Stimulated activated CD8-positive, alpha-beta memory T cell treated with anti-CD3 and anti-CD28 coated beads, Interleukin-2, amount 100 ng/mL, for 1 hour (primary cell): ENCODE data around the gene KRT13.

Experiments
- DNase-seq, 2 donors: peaks; one replicate each; pipeline ENCODE4 v3.0.0-alpha.2; 2020; ENCODE audit warnings: low read depth in 2 of 2

The KRT13 gene

DNA sequence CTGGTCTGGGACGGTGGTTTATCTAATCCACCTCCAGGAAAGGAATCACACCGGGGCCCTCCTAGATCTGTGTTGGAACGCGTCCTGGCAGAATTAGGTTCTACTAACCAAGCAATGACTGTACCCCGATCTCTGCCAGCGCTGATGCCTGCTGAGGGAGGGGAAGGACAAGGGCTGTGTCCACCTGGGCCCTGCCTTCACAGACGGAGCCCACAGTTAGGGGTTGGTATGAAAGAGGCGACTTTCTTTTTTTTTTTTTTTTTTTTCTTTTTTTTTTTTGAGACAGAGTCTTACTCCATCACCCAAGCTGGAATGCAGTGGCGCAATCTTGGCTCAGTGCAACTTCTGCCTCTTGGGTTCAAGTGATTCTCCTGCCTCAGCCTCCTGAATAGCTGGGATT is 32.6 kb upstream of the KRT13 start:
- no peak for DNase-seq

DNA sequence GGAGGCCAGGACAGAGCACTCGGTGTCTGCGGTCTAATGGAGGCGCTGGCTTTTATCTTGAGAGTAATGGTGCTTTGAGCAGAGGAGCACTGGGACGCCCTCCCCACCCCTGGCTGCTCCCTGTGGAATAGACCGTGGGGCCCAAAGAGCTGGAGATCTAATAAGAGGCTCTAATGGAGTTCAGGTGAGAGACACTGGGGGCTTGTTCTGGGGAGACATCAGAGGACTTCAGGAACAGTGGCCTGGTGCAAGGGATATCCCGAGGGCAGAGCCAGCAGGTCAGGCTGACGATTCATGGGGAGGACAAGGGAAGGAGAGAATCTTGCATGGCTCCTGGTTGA is 32.2 kb upstream of the KRT13 start:
- no peak for DNase-seq

DNA sequence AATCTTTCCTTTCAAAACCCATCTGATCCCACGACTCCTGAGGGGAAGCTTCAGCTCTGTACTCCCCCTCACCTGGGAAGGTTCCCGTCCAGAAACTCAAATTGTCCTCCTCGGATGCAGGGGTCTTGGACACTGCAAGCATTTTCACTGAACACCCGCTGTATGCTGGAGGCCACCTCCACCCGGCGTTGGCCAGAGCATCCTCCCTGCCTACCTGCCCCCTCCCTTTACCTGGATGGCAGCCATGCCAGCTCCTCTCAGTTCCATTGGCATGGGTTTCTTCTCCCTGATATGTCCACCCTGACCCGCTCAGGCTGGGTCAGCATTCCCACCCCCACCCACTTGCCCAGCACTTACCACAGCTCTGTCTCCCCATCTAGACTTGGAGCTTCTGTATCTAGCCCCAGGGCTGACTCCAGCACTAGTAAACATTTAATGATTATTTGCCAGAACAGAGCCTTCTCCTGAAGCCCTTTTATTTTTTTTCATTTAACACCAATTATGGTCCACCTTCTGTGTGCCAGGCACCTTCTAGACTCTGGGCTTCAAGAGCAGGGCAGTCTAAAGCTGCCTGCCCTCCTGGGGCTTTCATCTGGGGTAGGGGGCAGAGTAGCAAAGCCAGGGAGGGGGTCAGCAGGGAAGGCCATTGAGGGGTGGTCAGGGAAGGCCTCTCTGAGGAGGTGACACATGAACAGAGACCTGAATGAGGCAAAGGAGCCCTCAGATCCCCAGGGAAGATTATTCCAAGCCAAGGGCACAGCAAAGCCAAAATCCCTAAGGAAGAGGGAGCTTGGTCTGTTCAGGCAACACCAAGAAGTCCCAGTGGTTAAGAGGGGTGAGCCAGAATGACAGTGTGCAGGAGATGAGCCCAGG is 31.6 kb upstream of the KRT13 start:
- no peak for DNase-seq

DNA sequence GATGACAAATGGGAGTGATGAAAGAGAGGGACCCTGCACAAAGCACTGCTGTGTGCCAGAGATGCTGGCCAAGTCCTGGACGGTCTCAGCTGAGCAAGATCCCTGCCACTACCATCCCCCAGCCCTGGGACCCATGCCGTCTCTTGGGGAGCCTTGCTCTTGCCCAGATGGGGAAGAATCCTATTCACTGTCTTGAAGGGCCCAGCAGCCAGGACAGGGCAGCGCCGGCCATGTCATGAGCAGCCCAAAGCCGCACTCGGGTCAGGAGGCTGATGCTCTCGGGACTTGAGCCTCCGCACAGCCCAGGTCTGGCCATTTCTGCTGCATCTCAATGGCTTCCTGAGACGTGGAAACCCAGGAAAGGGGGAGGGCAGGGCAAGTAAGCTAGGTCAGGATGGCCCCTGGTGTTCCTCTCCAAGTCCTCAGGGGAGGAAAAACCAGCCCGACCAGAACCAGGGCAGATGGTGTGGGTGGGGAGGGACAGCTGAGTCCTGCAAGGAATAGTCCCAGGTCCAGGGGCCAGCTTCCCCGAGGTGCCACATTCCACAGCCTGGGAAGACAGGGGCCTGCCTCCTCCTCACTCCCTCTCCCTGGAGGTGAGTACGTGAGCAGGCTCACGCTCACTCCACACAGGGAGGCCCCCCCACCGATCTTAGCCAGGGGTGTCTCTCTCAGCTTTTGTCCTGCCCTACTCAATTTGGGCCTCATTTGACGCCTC is 30.5 kb upstream of the KRT13 start:
- DNase-seq, result no peak

DNA sequence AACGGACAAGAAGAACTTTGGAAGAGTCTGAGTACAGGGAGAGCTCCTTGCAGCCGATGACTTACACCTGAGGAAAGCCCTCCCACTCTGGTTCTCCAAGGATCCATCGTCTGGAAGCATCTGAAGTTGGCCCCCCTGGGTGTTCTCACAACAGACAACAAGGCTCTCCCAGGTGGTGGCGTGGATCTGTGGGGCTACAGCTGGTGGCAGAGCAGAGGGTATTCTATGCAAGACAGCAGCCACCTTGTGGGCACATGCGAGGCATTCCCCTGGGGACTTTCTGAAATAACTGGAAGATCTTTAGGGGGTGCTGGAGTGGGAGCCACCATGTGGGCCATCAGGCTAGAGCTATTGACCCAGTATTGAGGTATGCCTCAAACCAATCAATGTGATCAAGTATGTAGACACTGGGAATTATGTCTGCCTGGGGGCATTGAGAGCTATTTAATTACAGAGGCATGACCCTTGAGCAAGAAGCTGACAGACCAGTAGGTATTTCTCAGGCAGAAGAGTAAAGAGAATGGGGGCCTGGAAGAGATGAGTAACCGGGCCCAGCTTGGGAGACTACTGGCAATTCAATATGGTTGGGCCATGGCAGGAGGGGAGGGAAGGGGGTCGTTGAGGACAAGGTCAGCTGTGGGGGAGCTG is 29.6 kb upstream of the KRT13 start:
- DNase-seq, result no peak

DNA sequence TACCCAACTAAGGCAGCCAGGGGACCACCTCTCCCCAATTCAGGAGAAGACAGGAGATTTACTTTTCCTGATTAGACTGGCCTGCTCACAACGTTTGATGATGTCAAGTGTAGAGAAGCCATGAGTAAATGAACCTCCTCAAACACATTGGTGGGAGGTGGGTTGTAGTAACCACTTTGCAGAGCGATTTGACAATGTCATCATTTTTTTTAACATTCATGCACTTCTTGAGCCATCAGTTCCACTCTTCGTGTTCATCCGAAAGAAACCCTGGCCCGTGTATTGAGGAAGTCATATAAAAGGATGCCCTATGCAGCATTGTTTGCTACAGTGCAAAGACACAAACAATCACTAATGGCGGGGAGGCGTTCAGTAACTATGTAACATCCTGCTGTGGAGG is 28.2 kb upstream of the KRT13 start:
- no peak for DNase-seq

DNA sequence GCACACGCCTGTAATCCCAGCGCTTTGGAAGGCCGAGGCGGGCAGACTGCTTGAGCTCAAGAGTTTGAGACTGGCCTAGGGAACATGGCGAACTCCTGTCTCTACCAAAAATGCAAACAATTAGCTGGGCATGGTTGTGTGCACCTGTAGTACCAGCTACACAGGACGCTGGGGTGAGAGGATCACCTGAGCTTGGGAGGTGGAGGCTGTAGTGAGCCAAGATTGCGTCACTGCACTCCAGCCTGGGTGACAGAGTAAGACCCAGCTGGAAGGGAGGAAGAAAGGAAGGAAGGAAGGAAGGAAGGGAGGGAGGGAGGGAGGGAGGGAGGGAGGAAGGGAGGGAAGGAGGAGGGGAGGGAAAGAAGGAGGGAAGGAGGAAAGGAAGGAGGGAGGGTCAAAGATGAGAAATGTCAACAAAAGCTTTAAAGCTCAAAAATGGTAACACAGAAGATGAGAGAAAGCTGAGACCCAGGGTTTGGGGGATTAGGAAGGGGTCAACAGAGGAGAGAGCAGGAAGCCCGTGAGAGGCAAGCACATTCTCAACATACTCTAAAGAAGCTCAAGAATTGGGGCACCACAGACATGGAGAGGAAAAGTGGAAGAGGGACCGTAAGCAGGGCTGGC is 27.6 kb upstream of the KRT13 start:
- no peak for DNase-seq

DNA sequence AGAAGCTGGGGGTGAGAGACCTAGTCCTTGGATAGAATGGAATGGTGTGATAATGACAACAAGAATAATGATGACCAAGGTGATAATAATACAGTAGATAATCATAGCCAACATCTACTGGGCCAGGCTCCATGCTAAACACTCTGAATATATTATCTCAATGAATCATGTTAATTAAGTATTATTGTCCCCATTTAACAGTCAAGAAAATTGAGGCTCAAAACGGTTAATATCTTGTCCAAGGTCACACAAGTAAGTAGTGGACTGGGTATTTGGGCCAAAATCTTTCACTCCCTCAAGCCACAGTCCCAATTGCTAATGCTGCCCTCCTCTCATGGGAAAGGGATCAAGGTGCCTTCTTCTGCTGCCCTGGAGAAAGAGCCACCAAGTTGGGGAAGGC is 26.6 kb upstream of the KRT13 start:
- DNase-seq, result no peak

DNA sequence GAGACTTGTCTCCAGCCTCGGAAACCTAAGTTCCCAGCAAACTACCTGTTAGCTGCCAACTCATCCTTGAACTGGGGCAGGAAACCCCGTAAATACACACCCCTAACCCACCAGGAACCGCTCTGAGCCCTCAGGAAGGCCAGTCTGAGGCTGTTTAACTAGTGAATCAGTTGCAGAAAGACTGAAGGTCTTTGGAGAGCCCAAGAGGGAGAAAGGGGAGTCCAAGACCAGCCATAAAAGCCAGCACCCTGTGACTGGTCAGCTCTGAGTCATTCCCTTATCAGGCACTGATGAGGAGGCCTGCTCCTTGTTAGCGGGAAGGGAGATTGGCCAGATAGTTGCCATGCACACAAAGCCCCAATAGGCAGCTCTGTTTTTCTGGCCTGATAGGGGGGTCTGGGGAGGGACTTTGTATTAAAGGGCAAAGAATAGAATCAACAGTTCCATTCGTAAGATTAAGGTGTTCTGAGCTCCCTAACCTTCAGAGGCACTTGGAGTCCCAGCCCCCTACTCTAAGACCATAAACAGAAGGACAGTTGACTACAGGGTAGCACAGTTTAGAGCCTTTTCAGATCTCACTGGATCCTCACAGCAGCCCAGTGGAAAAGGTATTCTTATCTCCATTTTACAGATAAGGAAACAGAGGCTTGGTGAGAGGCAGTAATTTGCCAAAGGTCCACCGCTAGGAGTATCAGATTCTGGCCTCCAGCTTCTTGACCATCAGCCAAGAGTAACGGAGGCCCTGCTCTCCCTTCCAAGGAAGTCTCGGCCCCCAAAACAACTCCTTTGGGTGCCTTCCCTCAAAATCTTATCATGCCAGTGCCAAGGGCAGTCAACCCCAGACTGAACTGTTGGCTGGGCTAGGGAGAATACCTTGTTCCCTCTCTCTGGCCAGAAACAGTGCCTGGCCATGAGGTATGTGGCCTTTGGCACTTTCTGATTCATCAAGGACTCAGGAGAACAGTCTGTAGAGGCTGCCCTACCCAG is 24.9 kb upstream of the KRT13 start:
- DNase-seq, result no peak

DNA sequence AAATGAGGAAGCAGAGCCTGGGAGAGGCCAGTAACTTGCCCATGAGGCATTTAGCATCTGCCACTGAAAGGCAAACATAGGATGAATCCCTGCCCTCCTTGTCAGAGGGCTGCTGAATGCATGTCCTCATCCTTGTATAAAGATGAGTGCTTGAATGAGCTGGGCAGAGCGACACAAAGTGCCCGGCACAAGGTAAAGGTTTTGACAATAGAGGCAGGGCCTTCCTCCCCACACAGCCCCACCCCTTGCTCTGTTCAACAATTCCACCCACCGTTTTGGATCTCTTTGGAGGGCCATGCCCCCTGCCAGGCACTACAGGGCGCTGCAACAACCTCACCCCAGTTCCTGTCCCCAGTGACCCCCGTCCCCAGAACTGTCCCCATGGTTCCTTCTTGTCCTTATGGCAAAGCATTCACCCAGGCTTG is 24.1 kb upstream of the KRT13 start:
- DNase-seq, result no peak

DNA sequence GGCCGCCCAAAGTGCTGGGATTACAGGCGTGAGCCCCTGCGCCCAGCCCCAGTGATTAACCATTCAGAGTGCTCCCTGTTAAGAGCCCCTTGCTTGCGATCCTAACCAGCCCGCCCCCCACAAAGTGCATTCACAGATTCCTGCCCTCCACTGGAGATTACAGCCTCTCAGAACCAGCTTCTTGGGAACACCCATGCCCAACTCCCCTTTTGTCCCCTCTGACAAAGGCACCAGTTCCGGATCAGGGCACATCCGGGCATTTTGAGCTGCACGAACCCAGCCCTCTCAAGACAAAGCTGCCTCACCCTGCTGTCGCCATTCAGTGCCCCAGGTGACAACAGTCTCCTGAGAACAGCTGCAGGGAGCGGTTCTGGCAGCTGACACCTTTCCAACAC is 23.5 kb upstream of the KRT13 start:
- DNase-seq, result no peak

DNA sequence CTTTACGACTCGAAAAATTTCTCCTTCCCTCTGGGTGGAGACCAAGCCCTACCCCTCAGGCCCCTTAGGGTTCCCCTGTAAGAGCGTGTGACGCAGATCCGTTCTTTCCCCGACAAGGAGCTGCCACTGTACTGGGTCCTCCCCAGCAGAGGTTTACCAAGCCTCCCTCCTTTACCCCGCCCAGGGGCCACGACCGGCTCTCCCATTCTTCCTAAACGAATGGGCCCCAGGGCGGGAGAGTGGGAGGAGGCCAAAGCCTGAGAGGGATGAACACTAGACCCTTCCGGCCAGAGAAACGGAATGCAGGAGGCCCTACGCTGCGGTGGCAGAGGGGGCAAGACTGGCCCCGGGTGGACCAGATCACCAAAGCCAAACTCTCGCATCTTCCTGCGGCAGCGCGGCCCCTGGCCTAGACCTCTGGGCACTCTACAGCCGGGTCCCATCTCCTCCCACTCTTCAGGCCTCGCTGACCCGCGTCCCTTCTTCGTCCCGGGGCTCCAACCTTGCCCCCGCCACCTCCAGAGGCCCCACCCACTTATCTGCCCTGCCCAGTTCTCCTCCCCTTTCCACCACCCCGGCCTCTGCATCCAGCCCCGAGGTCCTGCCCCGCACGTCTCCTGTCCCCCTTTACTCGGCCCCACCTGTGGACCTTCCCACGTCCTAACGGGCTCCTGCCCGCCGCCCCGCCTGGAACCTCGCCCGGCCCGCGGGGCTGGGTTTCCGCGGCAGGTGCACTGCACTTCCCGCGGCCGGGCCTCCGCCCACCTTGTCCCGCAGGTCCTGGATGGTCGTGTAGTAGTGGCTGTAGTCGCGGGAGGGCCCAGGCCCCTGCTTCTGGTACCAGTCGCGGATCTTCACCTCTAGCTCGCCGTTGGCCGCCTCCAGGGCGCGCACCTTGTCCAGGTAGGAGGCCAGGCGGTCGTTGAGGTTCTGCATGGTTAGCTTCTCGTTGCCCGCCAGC is 21.9 kb upstream of the KRT13 start:
- no peak for DNase-seq

DNA sequence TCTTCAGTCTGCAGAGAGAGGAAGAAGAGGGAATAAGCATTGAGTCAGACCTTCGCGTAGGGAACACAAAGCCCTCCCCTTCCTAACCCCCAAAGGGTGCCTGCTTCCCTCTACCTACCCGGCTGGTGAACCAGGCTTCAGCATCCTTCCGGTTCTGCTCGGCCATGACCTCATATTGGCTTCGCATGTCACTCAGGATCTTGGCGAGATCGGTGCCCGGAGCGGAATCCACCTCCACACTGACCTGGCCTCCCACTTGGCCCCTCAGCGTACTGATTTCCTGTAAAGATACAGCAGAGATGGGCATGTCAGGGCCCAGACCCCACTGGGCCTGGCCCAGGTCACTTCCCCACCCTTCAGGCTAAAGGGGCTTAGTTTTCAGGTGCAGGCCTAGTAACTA is 18.8 kb upstream of the KRT13 start:
- no peak for DNase-seq

DNA sequence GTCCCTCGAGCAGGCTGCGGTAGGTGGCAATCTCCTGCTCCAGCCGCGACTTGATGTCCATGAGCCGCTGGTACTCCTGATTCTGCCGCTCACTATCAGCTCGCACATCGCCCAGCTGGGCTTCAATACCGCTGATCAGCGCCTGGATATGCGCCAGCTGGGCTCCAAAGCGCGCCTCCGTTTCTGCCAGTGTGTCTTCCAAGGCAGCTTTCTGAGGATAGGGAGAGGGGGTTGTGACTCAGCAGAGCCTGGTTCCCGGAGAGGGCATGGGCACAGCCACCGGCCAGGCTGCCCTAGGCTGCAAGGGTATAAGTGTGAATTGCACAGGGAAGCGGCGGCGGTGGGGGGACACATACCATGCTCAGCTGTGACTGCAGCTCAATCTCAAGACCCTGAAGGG is 18.4 kb upstream of the KRT13 start:
- no peak for DNase-seq

DNA sequence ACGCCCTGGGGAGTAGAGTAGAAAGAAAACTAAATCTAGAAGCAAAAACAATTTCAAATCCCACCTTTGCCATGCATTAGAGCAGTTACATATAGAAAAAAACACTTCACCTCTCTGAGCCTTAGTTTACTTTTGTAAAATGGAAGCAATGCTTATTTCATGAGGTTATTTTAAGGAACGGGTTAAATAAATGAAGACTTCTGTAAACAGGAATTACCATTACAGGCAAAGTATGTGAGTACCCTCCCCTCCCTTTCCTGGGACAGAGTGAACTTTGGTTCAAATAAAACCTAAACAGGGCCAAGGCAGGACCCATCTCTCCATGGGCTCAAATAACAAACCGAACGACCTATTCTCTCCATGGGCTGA is 17.8 kb upstream of the KRT13 start:
- DNase-seq, result no peak

DNA sequence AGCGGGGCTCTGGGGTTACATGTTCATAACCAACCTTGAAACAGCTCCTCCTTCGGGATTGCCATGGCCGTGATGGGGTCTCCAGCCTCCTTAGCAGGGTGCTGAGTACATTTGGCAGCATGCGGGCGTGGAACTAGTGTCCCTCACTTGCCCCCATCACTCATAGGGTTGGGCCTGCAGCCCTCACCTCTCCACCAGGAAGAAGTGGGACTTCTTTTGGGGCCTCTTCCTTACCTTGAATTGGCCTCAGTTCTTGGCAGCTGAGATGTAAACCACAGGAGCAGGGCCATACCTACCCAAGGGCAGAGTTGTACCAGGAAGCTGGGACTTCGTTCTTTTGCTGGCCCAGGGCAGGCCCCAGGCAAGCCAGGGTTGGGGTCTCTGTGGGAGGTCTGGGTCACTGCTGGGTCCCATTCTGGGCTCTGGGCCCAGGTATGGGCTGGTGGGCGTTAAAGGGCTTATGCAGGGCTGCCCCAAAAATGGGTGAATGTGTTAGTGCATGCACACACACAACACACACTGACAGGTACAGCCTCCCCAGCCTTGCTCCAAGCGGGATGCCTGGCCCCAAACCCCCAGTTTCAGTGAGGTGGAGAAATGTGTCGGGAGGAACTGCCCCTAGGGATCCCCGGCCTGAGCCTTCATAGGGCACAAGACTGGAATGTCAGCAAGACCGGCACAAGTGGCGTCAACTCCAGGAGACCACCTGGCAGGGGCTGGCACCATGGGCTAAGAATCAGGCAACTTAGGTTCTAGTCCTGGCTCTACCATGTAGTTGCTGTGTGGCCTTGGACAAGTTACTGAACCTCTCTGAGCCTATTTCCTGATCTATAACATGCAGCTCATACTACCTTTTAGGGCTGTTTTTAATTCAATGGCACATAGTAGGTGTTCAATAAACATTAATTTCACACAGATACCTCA is 17.2 kb upstream of the KRT13 start:
- no peak for DNase-seq

DNA sequence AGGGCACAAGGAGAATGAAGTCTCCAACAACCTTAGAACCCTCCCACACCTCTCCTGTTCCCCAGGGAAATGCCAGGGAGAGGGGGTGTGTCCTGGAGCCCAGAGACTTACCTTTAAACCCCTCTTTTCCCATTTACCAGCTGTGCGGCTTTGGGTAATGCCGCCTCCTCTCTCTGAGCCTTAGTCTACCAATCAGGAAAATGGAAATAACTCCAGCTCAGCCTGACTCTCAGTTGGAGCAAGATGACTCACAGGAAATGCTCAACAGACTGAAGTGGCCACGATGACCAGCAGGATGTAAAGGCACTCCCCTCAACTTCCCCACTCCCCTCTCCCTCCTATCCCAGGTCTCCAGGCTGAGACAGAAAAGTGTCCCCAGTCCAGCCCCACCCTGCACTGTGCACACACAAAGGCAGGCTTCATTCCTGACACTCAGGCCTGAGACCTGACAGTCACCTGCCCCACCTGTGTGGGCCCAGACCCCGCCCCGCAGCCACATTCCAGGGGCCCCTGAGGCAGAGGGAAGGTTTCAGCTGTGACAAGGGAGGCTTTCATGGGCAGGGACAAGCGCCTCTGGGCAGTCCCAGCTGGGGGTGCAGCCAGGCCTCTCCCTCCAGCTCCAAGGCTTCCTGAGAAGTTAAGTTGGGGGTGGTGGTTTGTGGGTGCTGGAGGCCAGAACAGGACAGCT is 16.3 kb upstream of the KRT13 start:
- DNase-seq, result no peak

DNA sequence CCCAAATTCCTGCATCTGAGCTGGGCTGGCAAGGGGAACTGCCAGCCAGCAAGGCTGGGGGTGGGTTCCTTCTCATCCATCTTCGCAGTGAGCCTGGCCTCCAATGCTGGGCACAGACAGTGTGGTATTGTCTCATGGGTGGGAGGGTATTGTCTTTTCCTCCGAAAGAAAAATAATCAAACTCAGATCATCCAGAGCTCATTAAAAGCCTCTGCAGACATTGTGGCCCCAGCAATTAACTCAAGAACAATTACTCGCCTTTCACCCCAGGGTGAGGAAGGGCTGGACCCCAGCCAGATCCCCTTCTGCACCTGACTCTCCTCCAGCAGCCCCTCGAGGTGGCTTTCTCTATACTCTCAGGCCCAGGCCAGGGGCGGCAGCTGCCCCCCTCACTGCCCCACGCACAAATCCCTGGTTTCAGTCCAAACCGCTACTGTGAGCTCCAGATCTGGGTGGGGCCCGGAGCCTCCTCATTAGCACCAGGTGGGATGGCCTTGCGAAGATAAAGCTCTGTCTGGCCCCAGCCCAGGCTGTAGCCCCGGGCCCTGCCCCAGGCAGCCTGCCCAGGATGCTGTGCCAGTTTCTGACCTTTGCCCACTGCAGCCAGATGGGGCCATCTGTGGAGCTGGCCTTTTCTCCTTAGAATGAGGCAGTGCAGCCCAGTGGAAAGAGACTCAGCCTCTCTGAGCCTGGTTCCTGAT is 15.6 kb upstream of the KRT13 start:
- no peak for DNase-seq
